GM23338 (cell line): ENCODE measurements around the gene ANKRD53. TPM values are rescaled to one million over a fixed set of nuclear protein-coding genes. Genes with fewer than 3 reads are reported as not detected.

ENCODE experiments used
- ATAC-seq: fragments of 200-7000 bp; cut with Tn5 transposase; 3 replicates; pipeline ENCODE4 v1.9.1; 2020
- DNase-seq: peaks from one replicate; pipeline ENCODE4 v3.0.0-alpha.2; 2015; ENCODE audit warnings: low spot score
- H2AFZ ChIP-seq: fragments of 200-600 bp; sonication (generic); 2 replicates; pipeline ENCODE4 v1.8.0; 2016; ENCODE audit warnings: antibody characterized with exemption, mild to moderate bottlenecking, moderate library complexity
- H3F3A ChIP-seq: fragments of 200-600 bp; sonication (generic); replicated peaks from 2 replicates; pipeline ENCODE4 v1.8.0; 2017; ENCODE audit warnings: antibody characterized with exemption, mixed run types, low read depth
- H3K27ac ChIP-seq: fragments of 200-600 bp; sonication (generic); 2 replicates; pipeline ENCODE4 v1.6.1; 2016; ENCODE audit warnings: low read depth
- H3K27me3 ChIP-seq: fragments of 200-600 bp; sonication (generic); 2 replicates; pipeline ENCODE4 v1.8.0; 2016; ENCODE audit warnings: mild to moderate bottlenecking, mixed run types, moderate library complexity; ENCODE audit not compliant: insufficient read depth
- H3K36me3 ChIP-seq: fragments of 200-600 bp; sonication (generic); 2 replicates; pipeline ENCODE4 v1.8.0; 2016; ENCODE audit warnings: mild to moderate bottlenecking; ENCODE audit not compliant: insufficient read depth
- H3K4me1 ChIP-seq: fragments of 200-600 bp; sonication (generic); 2 replicates; pipeline ENCODE4 v1.8.0; 2016; ENCODE audit warnings: mild to moderate bottlenecking, moderate library complexity; ENCODE audit not compliant: insufficient read depth
- H3K4me2 ChIP-seq: fragments of 200-600 bp; sonication (generic); 2 replicates; pipeline ENCODE4 v1.7.1; 2017; ENCODE audit warnings: mixed run types
- H3K4me3 ChIP-seq: fragments of 200-600 bp; sonication (generic); 2 replicates; pipeline ENCODE4 v1.6.1; 2016; ENCODE audit warnings: mixed run types
- H3K79me2 ChIP-seq: fragments of 200-600 bp; sonication (generic); replicated peaks from 2 replicates; pipeline ENCODE4 v1.8.0; 2017; ENCODE audit warnings: mild to moderate bottlenecking; ENCODE audit not compliant: insufficient read depth
- H3K9me2 ChIP-seq: fragments of 200-600 bp; sonication (generic); 2 replicates; pipeline ENCODE4 v1.8.0; 2017; ENCODE audit not compliant: insufficient read depth
- H4K20me1 ChIP-seq: fragments of 200-600 bp; sonication (generic); replicated peaks from 2 replicates; pipeline ENCODE4 v1.8.0; 2017; ENCODE audit warnings: mild to moderate bottlenecking; ENCODE audit not compliant: insufficient read depth
- H3K27ac Mint-ChIP-seq: 2 replicates; pipeline ENCODE4 v1.8.0; 2020; ENCODE audit warnings: inconsistent platforms, mild to moderate bottlenecking, moderate library complexity, mixed read lengths
- H3K27me3 Mint-ChIP-seq: 3 replicates; pipeline ENCODE4 v1.8.0; 2022; ENCODE audit warnings: low read depth, mild to moderate bottlenecking, moderate library complexity, mixed read lengths, inconsistent platforms; ENCODE audit not compliant: insufficient read depth, poor library complexity
- H3K36me3 Mint-ChIP-seq: 3 replicates; pipeline ENCODE4 v1.8.0; 2021; ENCODE audit warnings: low read depth, mild to moderate bottlenecking, inconsistent platforms, moderate library complexity, mixed read lengths
- H3K4me1 Mint-ChIP-seq: 3 replicates; pipeline ENCODE4 v1.8.0; 2020; ENCODE audit warnings: mild to moderate bottlenecking, inconsistent platforms, mixed read lengths
- H3K4me3 Mint-ChIP-seq: 3 replicates; pipeline ENCODE4 v1.8.0; 2021; ENCODE audit warnings: moderate library complexity, mild to moderate bottlenecking, inconsistent platforms, mixed read lengths
- H3K9me3 Mint-ChIP-seq: 3 replicates; pipeline ENCODE4 v1.8.0; 2020; ENCODE audit warnings: moderate library complexity, mild to moderate bottlenecking, inconsistent platforms, mixed read lengths
- EZH2 ChIP-seq: fragments of 200-600 bp; sonication (generic); IDR thresholded peaks from one replicate; pipeline ENCODE4 v1.8.0; 2017; ENCODE audit warnings: antibody characterized with exemption, mild to moderate bottlenecking, low read depth; ENCODE audit not compliant: unreplicated experiment
- EZH2phosphoT487 ChIP-seq: fragments of 200-600 bp; sonication (generic); IDR thresholded peaks from one replicate; pipeline ENCODE4 v1.8.1; 2018; ENCODE audit warnings: antibody characterized with exemption; ENCODE audit not compliant: unreplicated experiment
- JUNB ChIP-seq: IDR thresholded peaks from one replicate; pipeline ENCODE4 v1.6.1; 2016; ENCODE audit warnings: antibody characterized with exemption; ENCODE audit not compliant: unreplicated experiment
- NANOG ChIP-seq: IDR thresholded peaks from 2 replicates; pipeline ENCODE4 v1.6.1; 2016; ENCODE audit warnings: antibody characterized with exemption, borderline replicate concordance
- POLR2AphosphoS5 ChIP-seq: IDR thresholded peaks from 2 replicates; pipeline ENCODE4 v1.6.1; 2016; ENCODE audit warnings: antibody characterized with exemption, low read depth
- STAT1 ChIP-seq: IDR thresholded peaks from one replicate; pipeline ENCODE4 v1.6.1; 2016; ENCODE audit warnings: antibody characterized with exemption; ENCODE audit not compliant: unreplicated experiment
- polyA plus RNA-seq: library from polyadenylated mRNA; unstranded; fragments of >200 nt; fragmentation: Nextera tagmentation; extraction: Ambion mirVana; gene quantifications from 2 replicates; pipeline ENCODE4 v1.2.1, GENCODE V29; 2016
- total RNA-seq: library from RNA; depleted of rRNA; stranded (reverse); fragments of >200 nt; shearing (Covaris generic); gene quantifications from 2 replicates; pipeline ENCODE4 v1.2.3, GENCODE V29; 2014
- TF ChIP-seq, protein P1 (sequence below): IDR thresholded peaks from 2 replicates; pipeline ENCODE4 v1.6.1; 2016; ENCODE audit warnings: antibody characterized with exemption
- TF ChIP-seq, protein P2 (sequence below): fragments of 250-450 bp; sonication (Bioruptor Pico); IDR thresholded peaks from 2 replicates; pipeline ENCODE4 v1.5.0; 2020; ENCODE audit warnings: mild to moderate bottlenecking, moderate library complexity
- TF ChIP-seq, protein P3 (sequence below): IDR thresholded peaks from one replicate; pipeline ENCODE4 v1.6.1; 2018; ENCODE audit warnings: antibody characterized with exemption; ENCODE audit not compliant: unreplicated experiment
- TF ChIP-seq, protein P4 (sequence below), 2 experiments: fragments of 200-600 bp in 1 of 2; sonication (generic) in 1 of 2; conservative IDR thresholded peaks; 2 replicates each; pipeline versions ENCODE4 v1.5.1 to v1.6.1; 2016 to 2017; ENCODE audit warnings: antibody characterized with exemption in 2 of 2, low read depth in 2 of 2, mild to moderate bottlenecking in 2 of 2, moderate library complexity in 1 of 2

The ANKRD53 gene
- total and polyA plus RNA-seq, 2 experiments from 2014 or later, result 0.32 to 0.73 TPM

DNA sequence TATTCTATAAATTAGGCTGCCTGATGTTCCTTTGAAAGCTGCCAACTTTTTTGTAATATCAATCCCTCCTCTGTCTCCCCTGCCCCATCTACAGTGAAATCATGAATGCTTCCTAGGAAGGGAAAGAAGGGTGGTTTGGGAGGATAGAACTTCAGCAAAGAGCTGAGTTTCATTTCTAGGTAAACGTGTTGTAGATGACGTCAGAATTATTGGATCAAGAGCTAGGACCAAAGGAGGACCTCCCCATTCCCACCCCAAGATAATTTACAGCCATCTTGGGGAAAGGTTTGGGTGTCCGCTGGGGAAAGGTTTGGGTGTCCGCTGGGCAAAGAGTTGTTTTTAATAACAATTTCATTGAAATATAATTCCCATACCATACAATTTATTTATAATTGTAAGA is 11.2 kb upstream of the ANKRD53 start (continued):
- TF ChIP-seq, protein P1, sequence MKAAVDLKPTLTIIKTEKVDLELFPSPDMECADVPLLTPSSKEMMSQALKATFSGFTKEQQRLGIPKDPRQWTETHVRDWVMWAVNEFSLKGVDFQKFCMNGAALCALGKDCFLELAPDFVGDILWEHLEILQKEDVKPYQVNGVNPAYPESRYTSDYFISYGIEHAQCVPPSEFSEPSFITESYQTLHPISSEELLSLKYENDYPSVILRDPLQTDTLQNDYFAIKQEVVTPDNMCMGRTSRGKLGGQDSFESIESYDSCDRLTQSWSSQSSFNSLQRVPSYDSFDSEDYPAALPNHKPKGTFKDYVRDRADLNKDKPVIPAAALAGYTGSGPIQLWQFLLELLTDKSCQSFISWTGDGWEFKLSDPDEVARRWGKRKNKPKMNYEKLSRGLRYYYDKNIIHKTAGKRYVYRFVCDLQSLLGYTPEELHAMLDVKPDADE, result no peak
- TF ChIP-seq EZH2phosphoT487, result no peak
- TF ChIP-seq, protein P2, sequence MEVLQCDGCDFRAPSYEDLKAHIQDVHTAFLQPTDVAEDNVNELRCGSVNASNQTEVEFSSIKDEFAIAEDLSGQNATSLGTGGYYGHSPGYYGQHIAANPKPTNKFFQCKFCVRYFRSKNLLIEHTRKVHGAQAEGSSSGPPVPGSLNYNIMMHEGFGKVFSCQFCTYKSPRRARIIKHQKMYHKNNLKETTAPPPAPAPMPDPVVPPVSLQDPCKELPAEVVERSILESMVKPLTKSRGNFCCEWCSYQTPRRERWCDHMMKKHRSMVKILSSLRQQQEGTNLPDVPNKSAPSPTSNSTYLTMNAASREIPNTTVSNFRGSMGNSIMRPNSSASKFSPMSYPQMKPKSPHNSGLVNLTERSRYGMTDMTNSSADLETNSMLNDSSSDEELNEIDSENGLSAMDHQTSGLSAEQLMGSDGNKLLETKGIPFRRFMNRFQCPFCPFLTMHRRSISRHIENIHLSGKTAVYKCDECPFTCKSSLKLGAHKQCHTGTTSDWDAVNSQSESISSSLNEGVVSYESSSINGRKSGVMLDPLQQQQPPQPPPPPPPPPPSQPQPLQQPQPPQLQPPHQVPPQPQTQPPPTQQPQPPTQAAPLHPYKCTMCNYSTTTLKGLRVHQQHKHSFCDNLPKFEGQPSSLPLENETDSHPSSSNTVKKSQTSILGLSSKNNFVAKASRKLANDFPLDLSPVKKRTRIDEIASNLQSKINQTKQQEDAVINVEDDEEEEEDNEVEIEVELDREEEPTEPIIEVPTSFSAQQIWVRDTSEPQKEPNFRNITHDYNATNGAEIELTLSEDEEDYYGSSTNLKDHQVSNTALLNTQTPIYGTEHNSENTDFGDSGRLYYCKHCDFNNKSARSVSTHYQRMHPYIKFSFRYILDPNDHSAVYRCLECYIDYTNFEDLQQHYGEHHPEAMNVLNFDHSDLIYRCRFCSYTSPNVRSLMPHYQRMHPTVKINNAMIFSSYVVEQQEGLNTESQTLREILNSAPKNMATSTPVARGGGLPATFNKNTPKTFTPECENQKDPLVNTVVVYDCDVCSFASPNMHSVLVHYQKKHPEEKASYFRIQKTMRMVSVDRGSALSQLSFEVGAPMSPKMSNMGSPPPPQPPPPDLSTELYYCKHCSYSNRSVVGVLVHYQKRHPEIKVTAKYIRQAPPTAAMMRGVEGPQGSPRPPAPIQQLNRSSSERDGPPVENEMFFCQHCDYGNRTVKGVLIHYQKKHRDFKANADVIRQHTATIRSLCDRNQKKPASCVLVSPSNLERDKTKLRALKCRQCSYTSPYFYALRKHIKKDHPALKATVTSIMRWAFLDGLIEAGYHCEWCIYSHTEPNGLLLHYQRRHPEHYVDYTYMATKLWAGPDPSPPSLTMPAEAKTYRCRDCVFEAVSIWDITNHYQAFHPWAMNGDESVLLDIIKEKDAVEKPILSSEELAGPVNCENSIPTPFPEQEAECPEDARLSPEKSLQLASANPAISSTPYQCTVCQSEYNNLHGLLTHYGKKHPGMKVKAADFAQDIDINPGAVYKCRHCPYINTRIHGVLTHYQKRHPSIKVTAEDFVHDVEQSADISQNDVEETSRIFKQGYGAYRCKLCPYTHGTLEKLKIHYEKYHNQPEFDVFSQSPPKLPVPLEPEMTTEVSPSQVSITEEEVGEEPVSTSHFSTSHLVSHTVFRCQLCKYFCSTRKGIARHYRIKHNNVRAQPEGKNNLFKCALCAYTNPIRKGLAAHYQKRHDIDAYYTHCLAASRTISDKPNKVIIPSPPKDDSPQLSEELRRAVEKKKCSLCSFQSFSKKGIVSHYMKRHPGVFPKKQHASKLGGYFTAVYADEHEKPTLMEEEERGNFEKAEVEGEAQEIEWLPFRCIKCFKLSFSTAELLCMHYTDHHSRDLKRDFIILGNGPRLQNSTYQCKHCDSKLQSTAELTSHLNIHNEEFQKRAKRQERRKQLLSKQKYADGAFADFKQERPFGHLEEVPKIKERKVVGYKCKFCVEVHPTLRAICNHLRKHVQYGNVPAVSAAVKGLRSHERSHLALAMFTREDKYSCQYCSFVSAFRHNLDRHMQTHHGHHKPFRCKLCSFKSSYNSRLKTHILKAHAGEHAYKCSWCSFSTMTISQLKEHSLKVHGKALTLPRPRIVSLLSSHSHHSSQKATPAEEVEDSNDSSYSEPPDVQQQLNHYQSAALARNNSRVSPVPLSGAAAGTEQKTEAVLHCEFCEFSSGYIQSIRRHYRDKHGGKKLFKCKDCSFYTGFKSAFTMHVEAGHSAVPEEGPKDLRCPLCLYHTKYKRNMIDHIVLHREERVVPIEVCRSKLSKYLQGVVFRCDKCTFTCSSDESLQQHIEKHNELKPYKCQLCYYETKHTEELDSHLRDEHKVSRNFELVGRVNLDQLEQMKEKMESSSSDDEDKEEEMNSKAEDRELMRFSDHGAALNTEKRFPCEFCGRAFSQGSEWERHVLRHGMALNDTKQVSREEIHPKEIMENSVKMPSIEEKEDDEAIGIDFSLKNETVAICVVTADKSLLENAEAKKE (CRISPR knock-in tag), result no peak
- no peak for TF ChIP-seq STAT1
- TF ChIP-seq EZH2, result no peak
- TF ChIP-seq POLR2AphosphoS5, result no peak

DNA sequence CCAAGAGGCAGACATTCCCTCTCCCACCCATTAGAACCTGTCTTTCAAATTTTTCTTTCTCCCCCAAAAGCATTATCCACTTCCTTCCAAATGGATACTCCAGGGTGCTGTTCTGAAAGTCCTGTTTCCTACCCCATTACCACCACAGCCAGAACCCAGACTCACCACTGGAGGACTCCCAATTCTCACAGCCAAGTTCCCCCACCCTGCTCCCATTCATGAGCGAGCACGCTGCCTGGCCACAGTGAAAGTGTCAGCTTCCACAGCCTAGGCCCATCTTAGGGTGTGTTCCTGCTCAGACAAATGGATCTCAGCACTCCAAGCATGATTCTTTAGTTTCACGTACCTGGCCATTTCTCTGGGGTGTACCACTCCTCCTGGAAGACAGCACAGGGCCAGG is 3.8 kb upstream of the ANKRD53 start:
- Histone ChIP-seq H3K4me1 (peaks cover 9% of the 10 kb centered on the region; the same call in 1 of the 2 replicates), H3K27me3 (peaks cover 28% of the 10 kb centered on the region), H3K36me3 (no peaks in the 10 kb centered on the region), H3K9me2 (no peaks in the 10 kb centered on the region), H2AFZ (no peak overlapping the region), H3K4me3 (no peak overlapping the region), H3K4me2 (no peak overlapping the region), H3F3A (no peaks in the 10 kb centered on the region), H3K27ac (no peak overlapping the region), H4K20me1 (no peaks in the 10 kb centered on the region), H3K79me2 (no peaks in the 10 kb centered on the region)
- DNase-seq (no peak), ATAC-seq (no peak)
- Mint-ChIP-seq H3K9me3 (no peaks in the 10 kb centered on the region), H3K36me3 (no peaks in the 10 kb centered on the region), H3K4me1 (peaks cover 14% of the 10 kb centered on the region), H3K27me3 (peaks cover 24% of the 10 kb centered on the region), H3K4me3 (no peak overlapping the region), H3K27ac (no peak overlapping the region)
- TF ChIP-seq POLR2AphosphoS5, result no peak
- TF ChIP-seq, protein P3, sequence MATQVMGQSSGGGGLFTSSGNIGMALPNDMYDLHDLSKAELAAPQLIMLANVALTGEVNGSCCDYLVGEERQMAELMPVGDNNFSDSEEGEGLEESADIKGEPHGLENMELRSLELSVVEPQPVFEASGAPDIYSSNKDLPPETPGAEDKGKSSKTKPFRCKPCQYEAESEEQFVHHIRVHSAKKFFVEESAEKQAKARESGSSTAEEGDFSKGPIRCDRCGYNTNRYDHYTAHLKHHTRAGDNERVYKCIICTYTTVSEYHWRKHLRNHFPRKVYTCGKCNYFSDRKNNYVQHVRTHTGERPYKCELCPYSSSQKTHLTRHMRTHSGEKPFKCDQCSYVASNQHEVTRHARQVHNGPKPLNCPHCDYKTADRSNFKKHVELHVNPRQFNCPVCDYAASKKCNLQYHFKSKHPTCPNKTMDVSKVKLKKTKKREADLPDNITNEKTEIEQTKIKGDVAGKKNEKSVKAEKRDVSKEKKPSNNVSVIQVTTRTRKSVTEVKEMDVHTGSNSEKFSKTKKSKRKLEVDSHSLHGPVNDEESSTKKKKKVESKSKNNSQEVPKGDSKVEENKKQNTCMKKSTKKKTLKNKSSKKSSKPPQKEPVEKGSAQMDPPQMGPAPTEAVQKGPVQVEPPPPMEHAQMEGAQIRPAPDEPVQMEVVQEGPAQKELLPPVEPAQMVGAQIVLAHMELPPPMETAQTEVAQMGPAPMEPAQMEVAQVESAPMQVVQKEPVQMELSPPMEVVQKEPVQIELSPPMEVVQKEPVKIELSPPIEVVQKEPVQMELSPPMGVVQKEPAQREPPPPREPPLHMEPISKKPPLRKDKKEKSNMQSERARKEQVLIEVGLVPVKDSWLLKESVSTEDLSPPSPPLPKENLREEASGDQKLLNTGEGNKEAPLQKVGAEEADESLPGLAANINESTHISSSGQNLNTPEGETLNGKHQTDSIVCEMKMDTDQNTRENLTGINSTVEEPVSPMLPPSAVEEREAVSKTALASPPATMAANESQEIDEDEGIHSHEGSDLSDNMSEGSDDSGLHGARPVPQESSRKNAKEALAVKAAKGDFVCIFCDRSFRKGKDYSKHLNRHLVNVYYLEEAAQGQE, result no peak
- TF ChIP-seq JUNB, result no peak
- TF ChIP-seq, protein P1, result no peak
- TF ChIP-seq NANOG, result no peak
- TF ChIP-seq EZH2, result no peak
- TF ChIP-seq, protein P4, sequence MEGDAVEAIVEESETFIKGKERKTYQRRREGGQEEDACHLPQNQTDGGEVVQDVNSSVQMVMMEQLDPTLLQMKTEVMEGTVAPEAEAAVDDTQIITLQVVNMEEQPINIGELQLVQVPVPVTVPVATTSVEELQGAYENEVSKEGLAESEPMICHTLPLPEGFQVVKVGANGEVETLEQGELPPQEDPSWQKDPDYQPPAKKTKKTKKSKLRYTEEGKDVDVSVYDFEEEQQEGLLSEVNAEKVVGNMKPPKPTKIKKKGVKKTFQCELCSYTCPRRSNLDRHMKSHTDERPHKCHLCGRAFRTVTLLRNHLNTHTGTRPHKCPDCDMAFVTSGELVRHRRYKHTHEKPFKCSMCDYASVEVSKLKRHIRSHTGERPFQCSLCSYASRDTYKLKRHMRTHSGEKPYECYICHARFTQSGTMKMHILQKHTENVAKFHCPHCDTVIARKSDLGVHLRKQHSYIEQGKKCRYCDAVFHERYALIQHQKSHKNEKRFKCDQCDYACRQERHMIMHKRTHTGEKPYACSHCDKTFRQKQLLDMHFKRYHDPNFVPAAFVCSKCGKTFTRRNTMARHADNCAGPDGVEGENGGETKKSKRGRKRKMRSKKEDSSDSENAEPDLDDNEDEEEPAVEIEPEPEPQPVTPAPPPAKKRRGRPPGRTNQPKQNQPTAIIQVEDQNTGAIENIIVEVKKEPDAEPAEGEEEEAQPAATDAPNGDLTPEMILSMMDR (conservative IDR thresholded peaks at IDR 0.05; ENCODE audit: low read depth in 2 of 2), result no peak
